ENCODE measurements around the gene CYP11A1. TPM values are rescaled to one million over a fixed set of nuclear protein-coding genes. Genes with fewer than 3 reads are reported as not detected.

CYP11A1 gene
- total RNA-seq, 1 donor from 2014 or later = 0.32 TPM

DNA sequence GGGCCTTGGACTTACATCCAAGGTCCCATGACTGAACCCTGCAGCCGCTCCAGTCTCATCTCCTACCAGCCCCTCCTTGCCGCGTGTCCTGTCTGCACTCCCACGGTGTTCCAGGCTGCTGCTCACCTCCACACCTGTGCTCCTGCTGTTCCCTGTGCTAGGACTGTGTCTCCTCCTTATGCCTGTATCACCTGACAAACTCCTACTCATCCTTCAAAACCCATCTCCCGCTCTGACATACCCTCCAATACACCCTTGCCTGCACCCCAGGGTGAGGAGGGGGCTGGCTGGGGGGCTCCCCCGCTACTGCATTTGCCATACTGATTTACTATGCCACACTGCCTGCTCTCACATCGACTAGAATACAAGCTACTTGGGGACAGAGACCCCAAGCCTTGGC is 53.6 kb downstream of the CYP11A1 start:
- no peak for DNase-seq (ENCODE audit: low spot score)
- Mint-ChIP-seq H3K27ac (ENCODE audit: unreplicated experiment) (no peak overlapping the region), H3K27me3 (ENCODE audit: low read depth) (peaks cover 2% of the 10 kb centered on the region), H3K4me3 (ENCODE audit: unreplicated experiment) (no peak overlapping the region), H3K9me3 (ENCODE audit: low read depth) (no peaks in the 10 kb centered on the region), H3K36me3 (ENCODE audit: low read depth) (no peaks in the 10 kb centered on the region), H3K4me1 (ENCODE audit: low read depth) (peaks cover 59% of the 10 kb centered on the region)
- TF ChIP-seq, protein P1, sequence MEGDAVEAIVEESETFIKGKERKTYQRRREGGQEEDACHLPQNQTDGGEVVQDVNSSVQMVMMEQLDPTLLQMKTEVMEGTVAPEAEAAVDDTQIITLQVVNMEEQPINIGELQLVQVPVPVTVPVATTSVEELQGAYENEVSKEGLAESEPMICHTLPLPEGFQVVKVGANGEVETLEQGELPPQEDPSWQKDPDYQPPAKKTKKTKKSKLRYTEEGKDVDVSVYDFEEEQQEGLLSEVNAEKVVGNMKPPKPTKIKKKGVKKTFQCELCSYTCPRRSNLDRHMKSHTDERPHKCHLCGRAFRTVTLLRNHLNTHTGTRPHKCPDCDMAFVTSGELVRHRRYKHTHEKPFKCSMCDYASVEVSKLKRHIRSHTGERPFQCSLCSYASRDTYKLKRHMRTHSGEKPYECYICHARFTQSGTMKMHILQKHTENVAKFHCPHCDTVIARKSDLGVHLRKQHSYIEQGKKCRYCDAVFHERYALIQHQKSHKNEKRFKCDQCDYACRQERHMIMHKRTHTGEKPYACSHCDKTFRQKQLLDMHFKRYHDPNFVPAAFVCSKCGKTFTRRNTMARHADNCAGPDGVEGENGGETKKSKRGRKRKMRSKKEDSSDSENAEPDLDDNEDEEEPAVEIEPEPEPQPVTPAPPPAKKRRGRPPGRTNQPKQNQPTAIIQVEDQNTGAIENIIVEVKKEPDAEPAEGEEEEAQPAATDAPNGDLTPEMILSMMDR (IDR thresholded peaks at IDR 0.05) = no peak

DNA sequence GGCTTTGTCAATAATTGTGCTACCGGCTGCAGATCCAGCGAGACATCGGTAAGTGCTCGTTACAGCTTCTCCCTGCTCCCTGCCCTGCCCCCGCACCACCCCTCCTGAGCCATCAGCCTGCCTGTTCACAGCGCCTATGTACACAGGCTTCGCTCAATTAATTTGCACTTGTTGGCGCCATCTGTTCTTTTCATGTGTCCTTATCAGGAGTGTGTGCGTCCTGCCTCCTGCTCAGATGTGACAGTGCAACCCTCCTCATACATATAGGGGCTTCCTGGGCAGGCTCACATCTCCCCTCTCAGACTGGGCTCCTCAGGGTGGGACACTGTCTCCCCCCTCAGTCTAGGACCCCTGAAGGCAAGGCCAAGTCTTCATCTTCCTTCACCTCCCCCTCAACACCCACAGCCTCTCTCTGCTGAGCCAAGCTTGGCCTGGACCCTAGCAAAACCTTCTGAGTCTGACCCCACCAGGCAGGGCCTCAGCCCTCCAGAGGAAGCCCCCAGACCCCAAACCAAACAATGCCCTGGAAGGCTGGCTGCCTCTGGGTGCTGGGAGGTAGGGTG is 54.9 kb downstream of the CYP11A1 start:
- Mint-ChIP-seq H3K36me3 (ENCODE audit: low read depth) (no peaks in the 10 kb centered on the region), H3K9me3 (ENCODE audit: low read depth) (no peaks in the 10 kb centered on the region), H3K27ac (ENCODE audit: unreplicated experiment) (no peak overlapping the region), H3K27me3 (ENCODE audit: low read depth) (peaks cover 2% of the 10 kb centered on the region), H3K4me3 (ENCODE audit: unreplicated experiment) (no peak overlapping the region), H3K4me1 (ENCODE audit: low read depth) (peaks cover 50% of the 10 kb centered on the region)
- TF ChIP-seq, protein P1 (IDR thresholded peaks at IDR 0.05) = no peak
- no peak for DNase-seq (ENCODE audit: low spot score)

DNA sequence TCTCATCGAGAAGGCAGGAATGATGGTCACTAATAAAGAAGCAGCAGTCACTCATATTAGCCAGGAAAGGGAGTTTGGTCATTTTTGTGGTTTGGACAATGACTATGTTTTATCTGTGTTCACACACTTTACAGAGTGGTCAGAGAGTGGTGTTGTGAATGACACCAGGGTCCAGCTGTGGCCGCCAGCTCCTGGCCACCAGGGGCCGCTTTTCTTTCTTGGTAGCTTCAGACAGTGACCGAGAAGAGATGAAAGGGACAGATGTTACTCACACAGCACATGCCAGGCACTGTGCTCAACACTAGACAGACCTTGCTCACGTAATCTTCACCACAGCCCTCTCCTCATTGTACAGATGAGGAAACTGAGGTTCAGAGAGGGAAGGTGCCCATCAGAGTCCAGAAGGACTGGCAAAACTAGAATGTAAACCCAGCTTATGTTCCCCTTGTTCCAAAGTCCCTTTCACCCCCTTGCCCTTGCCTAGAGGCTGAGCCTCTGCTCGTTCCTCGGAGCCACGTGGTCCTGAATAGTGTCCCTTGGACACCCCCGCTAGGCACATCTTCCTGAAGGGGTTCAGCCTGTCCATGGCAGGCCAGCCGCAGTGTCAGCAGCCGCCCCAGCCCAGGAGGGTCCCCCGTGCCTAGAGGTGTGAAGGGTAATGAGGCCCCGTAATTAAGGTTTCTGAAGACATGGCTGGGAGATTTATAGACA is 55.6 kb downstream of the CYP11A1 start:
- Mint-ChIP-seq H3K4me1 (ENCODE audit: low read depth) (peaks cover 50% of the 10 kb centered on the region), H3K4me3 (ENCODE audit: unreplicated experiment) (no peak overlapping the region), H3K27ac (ENCODE audit: unreplicated experiment) (no peak overlapping the region), H3K27me3 (ENCODE audit: low read depth) (peaks cover 2% of the 10 kb centered on the region), H3K36me3 (ENCODE audit: low read depth) (no peaks in the 10 kb centered on the region), H3K9me3 (ENCODE audit: low read depth) (no peaks in the 10 kb centered on the region)
- no peak for DNase-seq (ENCODE audit: low spot score)
- TF ChIP-seq, protein P1 (IDR thresholded peaks at IDR 0.05) = peak; percentile 82

DNA sequence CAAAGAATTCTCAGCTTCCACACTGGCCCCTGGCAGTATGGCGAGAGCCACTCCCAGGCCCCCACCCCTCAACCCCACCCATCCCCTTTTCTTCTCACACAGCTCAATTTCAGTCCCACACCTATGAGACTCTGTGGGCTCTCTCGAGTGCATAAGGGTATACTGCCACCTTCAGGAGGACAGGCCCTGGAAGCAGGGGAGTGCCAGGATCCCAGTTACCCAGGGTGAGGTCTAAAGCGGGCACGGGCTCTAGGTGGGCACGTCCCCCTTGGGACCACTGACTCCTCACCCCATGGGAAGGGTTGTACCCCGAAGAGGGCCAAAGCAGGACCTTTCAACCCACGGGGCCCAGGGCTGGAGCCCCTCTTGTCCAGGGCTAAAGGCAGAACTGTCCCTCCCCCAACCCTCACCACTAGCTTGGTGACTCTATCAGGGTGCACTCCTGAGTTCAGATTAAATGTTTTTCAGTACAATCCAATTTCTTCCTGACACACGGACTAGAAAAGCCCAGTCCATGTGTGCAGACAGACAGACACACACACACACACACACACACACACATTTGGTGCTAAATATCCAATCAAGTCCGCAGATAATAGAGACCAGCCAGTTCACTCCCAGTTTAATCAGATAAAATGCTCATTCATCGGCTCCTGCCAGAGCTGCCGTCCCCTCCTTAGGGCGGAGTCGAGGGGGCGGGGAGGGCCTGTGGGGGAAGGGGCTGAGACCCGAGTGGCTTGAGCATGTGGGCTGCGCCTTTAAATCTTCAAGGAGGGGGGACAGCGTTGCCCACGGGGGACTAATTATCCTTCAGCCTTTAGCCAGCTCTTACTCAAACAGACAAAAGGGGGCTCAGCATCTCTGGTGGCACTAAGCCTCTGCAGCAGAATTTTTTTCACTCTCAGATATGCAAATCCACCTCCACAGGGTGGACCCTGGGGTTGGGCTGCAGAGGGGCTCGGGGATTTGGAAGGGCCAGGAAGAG is 59.3 kb downstream of the CYP11A1 start:
- H3K36me3 Mint-ChIP-seq (ENCODE audit: low read depth) = no peaks in the 10 kb centered on the region
- DNase-seq (ENCODE audit: low spot score) = no peak
- H3K4me3 Mint-ChIP-seq (ENCODE audit: unreplicated experiment) = no peak overlapping the region
- H3K27me3 Mint-ChIP-seq (ENCODE audit: low read depth) = peaks cover 16% of the 10 kb centered on the region
- H3K4me1 Mint-ChIP-seq (ENCODE audit: low read depth) = peaks cover 23% of the 10 kb centered on the region
- no peak overlapping the region for H3K27ac Mint-ChIP-seq (ENCODE audit: unreplicated experiment)
- TF ChIP-seq, protein P1 (IDR thresholded peaks at IDR 0.05) = peak; percentile 91
- H3K9me3 Mint-ChIP-seq (ENCODE audit: low read depth) = no peaks in the 10 kb centered on the region

DNA sequence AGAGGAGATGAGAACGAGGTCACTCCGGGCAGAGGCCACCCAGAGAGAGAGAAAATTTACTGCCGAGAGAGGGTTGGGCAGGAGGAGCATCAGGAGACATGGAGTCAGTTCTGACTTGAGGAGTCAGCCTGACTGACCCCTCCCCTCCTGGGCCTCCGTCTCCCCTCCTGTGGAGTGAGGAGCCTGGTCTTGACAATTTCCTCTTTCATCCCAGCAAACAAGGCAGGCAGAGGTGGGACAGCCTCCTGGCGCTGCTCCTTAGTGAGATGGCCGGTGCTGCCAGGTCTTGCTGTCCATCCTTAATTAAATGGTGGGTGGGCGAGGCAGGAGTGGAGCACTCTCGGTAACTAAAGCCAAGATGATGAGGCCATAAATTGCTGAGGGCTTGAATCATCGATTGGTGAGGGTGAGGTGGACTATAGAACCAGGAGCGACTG is 60.6 kb downstream of the CYP11A1 start:
- no peak overlapping the region for H3K27ac Mint-ChIP-seq (ENCODE audit: unreplicated experiment)

More for the DNA sequence above, 60.6 kb downstream of the CYP11A1 start:
- H3K27me3 Mint-ChIP-seq (ENCODE audit: low read depth) = peaks cover 21% of the 10 kb centered on the region
- no peak for DNase-seq (ENCODE audit: low spot score)
- no peak overlapping the region for H3K4me3 Mint-ChIP-seq (ENCODE audit: unreplicated experiment)
- H3K4me1 Mint-ChIP-seq (ENCODE audit: low read depth) = peaks cover 29% of the 10 kb centered on the region
- H3K36me3 Mint-ChIP-seq (ENCODE audit: low read depth) = no peaks in the 10 kb centered on the region
- TF ChIP-seq, protein P1 (IDR thresholded peaks at IDR 0.05) = no peak
- no peaks in the 10 kb centered on the region for H3K9me3 Mint-ChIP-seq (ENCODE audit: low read depth)
